ENCODE measurements around the gene NUDT14. TPM values are rescaled to one million over a fixed set of nuclear protein-coding genes. Genes with fewer than 3 reads are reported as not detected.

The NUDT14 gene
- total and polyA plus RNA-seq, 2 donors: 17.2 to 18.1 TPM

GRCh38 chr14:105153739-105154475 lies 27.2 kb downstream of the NUDT14 start:
- no peak overlapping the region for H3K4me3 ChIP-seq (ENCODE audit: low read length in 2 of 2)
- no peak overlapping the region for H3K27ac ChIP-seq (ENCODE audit: low read depth in 1 of 2, low read length in 1 of 2)
- H3K27me3 ChIP-seq (ENCODE audit: control insufficient read depth in 2 of 2, insufficient read depth in 1 of 2, low read length in 1 of 2): no peaks in the 10 kb centered on the region
- no peaks in the 10 kb centered on the region for H3K36me3 ChIP-seq (ENCODE audit: control insufficient read depth in 2 of 2, insufficient read depth in 2 of 2, low read length in 1 of 2)
- DNase-seq (ENCODE audit: low read depth in 6 of 9, low spot score in 9 of 9): no peak
- peaks cover 0 to 2% of the 10 kb centered on the region in 2 donors for H3K4me1 ChIP-seq (ENCODE audit: control insufficient read depth in 2 of 2, insufficient read depth in 2 of 2, low read length in 2 of 2)
- H3K9me3 ChIP-seq (ENCODE audit: control insufficient read depth in 2 of 2, insufficient read depth in 1 of 2, low read length in 1 of 2): no peaks in the 10 kb centered on the region
- 91% methylated on average over 26 of the region's 26 CpGs for WGBS

DNA sequence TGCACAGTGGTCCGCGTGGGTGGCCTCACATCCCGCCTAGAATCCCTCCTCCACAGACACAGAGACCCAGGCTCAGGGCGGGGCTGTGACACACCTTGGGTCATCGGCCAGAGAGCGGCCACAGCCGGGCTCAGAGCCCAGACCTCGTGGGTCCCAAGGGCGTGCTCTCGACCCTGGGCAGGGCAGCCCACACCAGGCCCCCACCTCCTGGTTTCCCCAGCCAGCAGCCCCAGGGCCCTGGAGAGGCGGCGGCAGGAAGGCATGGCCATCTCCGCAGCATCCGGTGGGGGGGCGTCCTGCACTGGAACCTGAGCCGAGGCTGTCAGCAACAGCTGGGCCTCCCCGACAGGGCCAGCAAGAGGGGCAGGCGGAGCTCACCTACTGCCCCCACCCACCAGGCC lies 27.8 kb downstream of the NUDT14 start:
- Histone ChIP-seq H3K36me3 (ENCODE audit: control insufficient read depth in 2 of 2, insufficient read depth in 2 of 2, low read length in 1 of 2) (no peaks in the 10 kb centered on the region), H3K27me3 (ENCODE audit: control insufficient read depth in 2 of 2, insufficient read depth in 1 of 2, low read length in 1 of 2) (no peaks in the 10 kb centered on the region), H3K27ac (ENCODE audit: low read depth in 1 of 2, low read length in 1 of 2) (no peak overlapping the region), H3K9me3 (ENCODE audit: control insufficient read depth in 2 of 2, insufficient read depth in 1 of 2, low read length in 1 of 2) (no peaks in the 10 kb centered on the region), H3K4me3 (ENCODE audit: low read length in 2 of 2) (no peak overlapping the region), H3K4me1 (ENCODE audit: control insufficient read depth in 2 of 2, insufficient read depth in 2 of 2, low read length in 2 of 2) (peaks cover 0 to 2% of the 10 kb centered on the region in 2 donors)
- WGBS: 83% methylated on average over 18 of the region's 18 CpGs
- DNase-seq (ENCODE audit: low read depth in 6 of 9, low spot score in 9 of 9): no peak

- Histone ChIP-seq H3K4me3 (ENCODE audit: low read length in 2 of 2) (no peak overlapping the region), H3K4me1 (ENCODE audit: control insufficient read depth in 2 of 2, insufficient read depth in 2 of 2, low read length in 2 of 2) (peaks cover 0 to 2% of the 10 kb centered on the region in 2 donors), H3K27me3 (ENCODE audit: control insufficient read depth in 2 of 2, insufficient read depth in 1 of 2, low read length in 1 of 2) (no peaks in the 10 kb centered on the region), H3K27ac (ENCODE audit: low read depth in 1 of 2, low read length in 1 of 2) (no peak overlapping the region), H3K36me3 (ENCODE audit: control insufficient read depth in 2 of 2, insufficient read depth in 2 of 2, low read length in 1 of 2) (no peaks in the 10 kb centered on the region), H3K9me3 (ENCODE audit: control insufficient read depth in 2 of 2, insufficient read depth in 1 of 2, low read length in 1 of 2) (no peaks in the 10 kb centered on the region)
- no peak for DNase-seq (ENCODE audit: low read depth in 6 of 9, low spot score in 9 of 9)
- 80% methylated on average over 14 of the region's 14 CpGs for WGBS
Measured at GRCh38 chr14:105152794-105153241, 28.3 kb downstream of the NUDT14 start.

- DNase-seq (ENCODE audit: low read depth in 6 of 9, low spot score in 9 of 9): no peak
- no peak overlapping the region for H3K27ac ChIP-seq (ENCODE audit: low read depth in 1 of 2, low read length in 1 of 2)
- 92% methylated on average over 44 of the region's 44 CpGs for WGBS
Measured at GRCh38 chr14:105151838-105152793, 29.0 kb downstream of the NUDT14 start.

GRCh38 chr14:105151084-105151837 lies 29.9 kb downstream of the NUDT14 start:
- H3K4me3 ChIP-seq (ENCODE audit: low read length in 2 of 2): no peak overlapping the region
- no peaks in the 10 kb centered on the region for H3K9me3 ChIP-seq (ENCODE audit: control insufficient read depth in 2 of 2, insufficient read depth in 1 of 2, low read length in 1 of 2)
- H3K27ac ChIP-seq (ENCODE audit: low read depth in 1 of 2, low read length in 1 of 2): no peak overlapping the region
- H3K36me3 ChIP-seq (ENCODE audit: control insufficient read depth in 2 of 2, insufficient read depth in 2 of 2, low read length in 1 of 2): no peaks in the 10 kb centered on the region
- peaks cover 0 to 2% of the 10 kb centered on the region in 2 donors for H3K4me1 ChIP-seq (ENCODE audit: control insufficient read depth in 2 of 2, insufficient read depth in 2 of 2, low read length in 2 of 2)
- no peak for DNase-seq (ENCODE audit: low read depth in 6 of 9, low spot score in 9 of 9)
- H3K27me3 ChIP-seq (ENCODE audit: control insufficient read depth in 2 of 2, insufficient read depth in 1 of 2, low read length in 1 of 2): no peaks in the 10 kb centered on the region
- WGBS: 93% methylated on average over 37 of the region's 37 CpGs

More at GRCh38 chr14:105151838-105152793, 29.0 kb downstream of the NUDT14 start:
- Histone ChIP-seq H3K4me3 (ENCODE audit: low read length in 2 of 2) (no peak overlapping the region), H3K36me3 (ENCODE audit: control insufficient read depth in 2 of 2, insufficient read depth in 2 of 2, low read length in 1 of 2) (no peaks in the 10 kb centered on the region), H3K4me1 (ENCODE audit: control insufficient read depth in 2 of 2, insufficient read depth in 2 of 2, low read length in 2 of 2) (peaks cover 0 to 2% of the 10 kb centered on the region in 2 donors), H3K9me3 (ENCODE audit: control insufficient read depth in 2 of 2, insufficient read depth in 1 of 2, low read length in 1 of 2) (no peaks in the 10 kb centered on the region), H3K27me3 (ENCODE audit: control insufficient read depth in 2 of 2, insufficient read depth in 1 of 2, low read length in 1 of 2) (no peaks in the 10 kb centered on the region)

GRCh38 chr14:105150368-105151083 lies 30.6 kb downstream of the NUDT14 start:
- Histone ChIP-seq H3K27ac (ENCODE audit: low read depth in 1 of 2, low read length in 1 of 2) (no peak overlapping the region), H3K4me3 (ENCODE audit: low read length in 2 of 2) (no peak overlapping the region), H3K4me1 (ENCODE audit: control insufficient read depth in 2 of 2, insufficient read depth in 2 of 2, low read length in 2 of 2) (peaks cover 0 to 2% of the 10 kb centered on the region in 2 donors), H3K27me3 (ENCODE audit: control insufficient read depth in 2 of 2, insufficient read depth in 1 of 2, low read length in 1 of 2) (no peaks in the 10 kb centered on the region), H3K36me3 (ENCODE audit: control insufficient read depth in 2 of 2, insufficient read depth in 2 of 2, low read length in 1 of 2) (no peaks in the 10 kb centered on the region), H3K9me3 (ENCODE audit: control insufficient read depth in 2 of 2, insufficient read depth in 1 of 2, low read length in 1 of 2) (no peaks in the 10 kb centered on the region)
- WGBS: 94% methylated on average over 35 of the region's 35 CpGs
- no peak for DNase-seq (ENCODE audit: low read depth in 6 of 9, low spot score in 9 of 9)

GRCh38 chr14:105150026-105150367 lies 31.1 kb downstream of the NUDT14 start:
- H3K4me3 ChIP-seq (ENCODE audit: low read length in 2 of 2): no peak overlapping the region
- H3K4me1 ChIP-seq (ENCODE audit: control insufficient read depth in 2 of 2, insufficient read depth in 2 of 2, low read length in 2 of 2): no peaks in the 10 kb centered on the region
- H3K27ac ChIP-seq (ENCODE audit: low read depth in 1 of 2, low read length in 1 of 2): no peak overlapping the region
- H3K9me3 ChIP-seq (ENCODE audit: control insufficient read depth in 2 of 2, insufficient read depth in 1 of 2, low read length in 1 of 2): no peaks in the 10 kb centered on the region
- 90% methylated on average over 4 of the region's 4 CpGs for WGBS
- H3K36me3 ChIP-seq (ENCODE audit: control insufficient read depth in 2 of 2, insufficient read depth in 2 of 2, low read length in 1 of 2): no peaks in the 10 kb centered on the region
- H3K27me3 ChIP-seq (ENCODE audit: control insufficient read depth in 2 of 2, insufficient read depth in 1 of 2, low read length in 1 of 2): no peaks in the 10 kb centered on the region
- no peak for DNase-seq (ENCODE audit: low read depth in 6 of 9, low spot score in 9 of 9)

- H3K27me3 ChIP-seq (ENCODE audit: control insufficient read depth in 2 of 2, insufficient read depth in 1 of 2, low read length in 1 of 2): no peaks in the 10 kb centered on the region
- H3K4me3 ChIP-seq (ENCODE audit: low read length in 2 of 2): no peak overlapping the region
- DNase-seq (ENCODE audit: low read depth in 6 of 9, low spot score in 9 of 9): no peak
- no peaks in the 10 kb centered on the region for H3K36me3 ChIP-seq (ENCODE audit: control insufficient read depth in 2 of 2, insufficient read depth in 2 of 2, low read length in 1 of 2)
- H3K9me3 ChIP-seq (ENCODE audit: control insufficient read depth in 2 of 2, insufficient read depth in 1 of 2, low read length in 1 of 2): no peaks in the 10 kb centered on the region
- WGBS: 89% methylated on average over 18 of the region's 18 CpGs
- no peak overlapping the region for H3K27ac ChIP-seq (ENCODE audit: low read depth in 1 of 2, low read length in 1 of 2)
- no peaks in the 10 kb centered on the region for H3K4me1 ChIP-seq (ENCODE audit: control insufficient read depth in 2 of 2, insufficient read depth in 2 of 2, low read length in 2 of 2)
Measured at GRCh38 chr14:105149146-105149781, 31.8 kb downstream of the NUDT14 start.

Data from thymus (tissue), 11 donors.